ENCODE data around the gene CALCOCO1. TPM values are rescaled to one million over a fixed set of nuclear protein-coding genes. Genes with fewer than 3 reads are reported as not detected.

Gene CALCOCO1
- total RNA-seq, 1 donor from 2014 or later, result 131 TPM

DNA sequence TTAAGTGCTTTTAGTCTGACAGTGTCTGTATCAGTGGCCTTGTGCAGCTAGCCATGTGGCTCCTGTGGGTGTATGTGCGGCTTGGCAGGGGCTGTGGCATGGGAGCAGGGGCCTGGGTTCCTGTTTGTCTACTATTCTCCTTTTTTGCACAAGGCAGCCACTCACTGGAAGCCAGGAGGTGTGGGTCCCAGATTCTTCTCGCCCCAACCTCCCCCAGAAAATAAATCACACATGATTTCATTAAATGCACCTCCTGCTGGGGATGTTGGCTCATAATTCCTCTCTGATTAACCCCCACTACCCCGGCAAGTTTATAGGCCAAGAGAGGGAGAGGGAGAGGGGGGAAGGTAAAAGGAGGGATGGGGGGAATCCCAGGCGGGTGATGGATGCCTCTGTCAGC lies 17.6 kb downstream of the CALCOCO1 start:
- DNase-seq (ENCODE audit: extremely low spot score in 2 of 2), result no peak
- H3K27ac ChIP-seq, result no peak overlapping the region
- no peak for TF ChIP-seq POLR2AphosphoS5 (IDR thresholded peaks at IDR 0.05; ENCODE audit: insufficient read depth in 1 of 2, low read depth in 1 of 2)
- TF ChIP-seq, protein P1, sequence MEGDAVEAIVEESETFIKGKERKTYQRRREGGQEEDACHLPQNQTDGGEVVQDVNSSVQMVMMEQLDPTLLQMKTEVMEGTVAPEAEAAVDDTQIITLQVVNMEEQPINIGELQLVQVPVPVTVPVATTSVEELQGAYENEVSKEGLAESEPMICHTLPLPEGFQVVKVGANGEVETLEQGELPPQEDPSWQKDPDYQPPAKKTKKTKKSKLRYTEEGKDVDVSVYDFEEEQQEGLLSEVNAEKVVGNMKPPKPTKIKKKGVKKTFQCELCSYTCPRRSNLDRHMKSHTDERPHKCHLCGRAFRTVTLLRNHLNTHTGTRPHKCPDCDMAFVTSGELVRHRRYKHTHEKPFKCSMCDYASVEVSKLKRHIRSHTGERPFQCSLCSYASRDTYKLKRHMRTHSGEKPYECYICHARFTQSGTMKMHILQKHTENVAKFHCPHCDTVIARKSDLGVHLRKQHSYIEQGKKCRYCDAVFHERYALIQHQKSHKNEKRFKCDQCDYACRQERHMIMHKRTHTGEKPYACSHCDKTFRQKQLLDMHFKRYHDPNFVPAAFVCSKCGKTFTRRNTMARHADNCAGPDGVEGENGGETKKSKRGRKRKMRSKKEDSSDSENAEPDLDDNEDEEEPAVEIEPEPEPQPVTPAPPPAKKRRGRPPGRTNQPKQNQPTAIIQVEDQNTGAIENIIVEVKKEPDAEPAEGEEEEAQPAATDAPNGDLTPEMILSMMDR (IDR thresholded peaks at IDR 0.05), result no peak

DNA sequence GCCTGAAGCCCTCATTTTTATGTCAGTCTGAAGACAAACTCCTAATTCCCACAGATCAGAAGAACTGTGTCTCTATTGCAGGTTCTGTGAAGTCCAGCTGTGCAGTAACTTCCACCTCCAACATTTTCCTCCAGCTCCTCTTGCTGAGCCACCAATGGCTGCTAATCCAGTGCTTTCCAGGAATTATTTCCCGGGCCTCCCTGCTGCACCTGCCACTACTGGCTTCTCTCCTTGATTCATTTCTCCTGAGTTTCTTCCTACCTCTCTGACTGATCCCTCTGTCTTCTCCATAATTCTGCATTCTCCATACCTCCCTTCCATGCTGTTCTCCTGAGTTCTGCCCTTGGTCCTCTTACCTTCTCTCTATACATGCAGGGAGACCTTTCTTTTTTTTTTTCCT lies 21.2 kb downstream of the CALCOCO1 start:
- Histone ChIP-seq H3K9me3 (no peaks in the 10 kb centered on the region), H3K27ac (no peak overlapping the region), H3K4me1 (no peaks in the 10 kb centered on the region), H3K27me3 (no peaks in the 10 kb centered on the region), H3K4me3 (no peak overlapping the region), H3K36me3 (no peaks in the 10 kb centered on the region)
- DNase-seq (ENCODE audit: extremely low spot score in 2 of 2), result no peak
- intact Hi-C loops (cut with DNase I), result no loop called here
- no peak for TF ChIP-seq POLR2A (IDR thresholded peaks at IDR 0.05)
- TF ChIP-seq, protein P1 (IDR thresholded peaks at IDR 0.05), result no peak
- no peak for TF ChIP-seq POLR2AphosphoS5 (IDR thresholded peaks at IDR 0.05; ENCODE audit: insufficient read depth in 1 of 2, low read depth in 1 of 2)

More for the DNA sequence above, 17.6 kb downstream of the CALCOCO1 start:
- intact Hi-C loops (cut with DNase I), result no loop called here
- Histone ChIP-seq H3K4me1 (no peaks in the 10 kb centered on the region), H3K27me3 (no peaks in the 10 kb centered on the region), H3K9me3 (no peaks in the 10 kb centered on the region), H3K4me3 (no peak overlapping the region), H3K36me3 (peaks cover 0 to 26% of the 10 kb centered on the region in 2 donors)

DNA sequence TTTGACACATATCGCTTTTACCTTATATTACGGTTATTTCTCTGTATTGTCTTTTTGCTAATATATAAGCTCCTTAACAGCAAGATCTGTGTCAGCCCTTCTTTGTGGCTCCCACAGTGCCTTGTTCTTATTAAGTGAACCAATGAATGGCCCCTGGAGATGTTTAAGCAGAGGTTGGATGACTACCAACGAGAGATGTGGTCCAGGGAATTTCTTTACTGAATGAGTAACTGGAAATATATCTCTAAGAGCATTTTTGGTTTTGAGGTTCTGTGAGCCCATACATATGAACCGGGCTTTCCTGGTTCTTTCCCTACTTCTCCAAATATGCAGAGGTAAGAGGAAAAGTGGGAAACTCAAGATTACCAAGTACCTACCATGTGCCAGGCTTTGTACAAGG lies 23.5 kb downstream of the CALCOCO1 start:
- TF ChIP-seq POLR2A (IDR thresholded peaks at IDR 0.05), result no peak
- intact Hi-C loops (cut with DNase I), result loop anchor here (2.0 kb wide), 1 partner anchor 43 kb away; no protein-coding TSS in a partner anchor

DNA sequence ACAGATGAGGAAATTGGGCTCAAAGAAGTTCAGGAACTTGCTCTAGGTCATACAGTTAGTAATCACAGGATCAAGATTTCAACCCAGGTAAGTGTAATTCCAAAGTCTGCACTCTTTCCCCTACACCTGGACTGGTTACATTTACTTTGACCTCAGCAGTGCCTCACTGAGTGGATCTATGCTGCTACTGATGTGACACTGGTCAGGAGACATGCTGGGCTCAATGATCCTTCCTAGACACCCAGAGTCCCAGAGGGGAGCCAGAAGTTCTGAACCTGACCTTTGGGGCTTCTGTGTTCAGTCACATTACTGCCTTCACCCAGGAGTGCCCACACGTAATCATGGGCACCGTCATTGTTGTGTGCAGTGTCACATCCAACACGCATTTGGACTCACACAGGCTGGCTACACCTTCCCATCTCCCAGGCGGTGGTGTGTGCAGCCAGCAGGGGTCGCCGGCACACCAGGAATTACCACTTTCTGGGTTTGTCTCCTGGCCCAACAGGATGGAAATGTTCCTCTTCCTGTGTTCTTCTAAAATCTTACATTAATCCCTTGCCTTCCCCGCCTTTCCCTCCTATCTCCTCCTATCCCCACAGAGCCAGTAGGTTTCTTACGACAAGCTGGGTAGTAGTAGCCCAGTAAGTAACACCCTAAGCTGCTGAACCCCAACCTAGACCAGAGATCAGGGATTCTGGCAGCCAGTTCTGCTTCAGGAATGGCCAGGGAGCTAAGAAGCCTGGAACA lies 25.6 kb downstream of the CALCOCO1 start:
- Histone ChIP-seq H3K4me1 (peaks cover 9% of the 10 kb centered on the region), H3K36me3 (no peaks in the 10 kb centered on the region), H3K9me3 (no peaks in the 10 kb centered on the region), H3K27me3 (no peaks in the 10 kb centered on the region), H3K27ac (no peak overlapping the region), H3K4me3 (no peak overlapping the region)
- TF ChIP-seq POLR2A (IDR thresholded peaks at IDR 0.05), result no peak
- TF ChIP-seq, protein P1 (IDR thresholded peaks at IDR 0.05), result peak; percentile 66 to 86 (median 84)
- peak in 1 of 2 donors; percentile 26 for TF ChIP-seq POLR2AphosphoS5 (IDR thresholded peaks at IDR 0.05; ENCODE audit: insufficient read depth in 1 of 2, low read depth in 1 of 2)
- DNase-seq (ENCODE audit: extremely low spot score in 2 of 2), result no peak
- intact Hi-C loops (cut with DNase I), result loop anchor here (2.0 kb wide), 1 partner anchor 45 kb away; no protein-coding TSS in a partner anchor

More for the DNA sequence above, 23.5 kb downstream of the CALCOCO1 start:
- no peak for DNase-seq (ENCODE audit: extremely low spot score in 2 of 2)
- Histone ChIP-seq H3K27me3 (no peaks in the 10 kb centered on the region), H3K4me1 (no peaks in the 10 kb centered on the region), H3K4me3 (no peak overlapping the region), H3K27ac (no peak overlapping the region), H3K9me3 (no peaks in the 10 kb centered on the region), H3K36me3 (no peaks in the 10 kb centered on the region)

DNA sequence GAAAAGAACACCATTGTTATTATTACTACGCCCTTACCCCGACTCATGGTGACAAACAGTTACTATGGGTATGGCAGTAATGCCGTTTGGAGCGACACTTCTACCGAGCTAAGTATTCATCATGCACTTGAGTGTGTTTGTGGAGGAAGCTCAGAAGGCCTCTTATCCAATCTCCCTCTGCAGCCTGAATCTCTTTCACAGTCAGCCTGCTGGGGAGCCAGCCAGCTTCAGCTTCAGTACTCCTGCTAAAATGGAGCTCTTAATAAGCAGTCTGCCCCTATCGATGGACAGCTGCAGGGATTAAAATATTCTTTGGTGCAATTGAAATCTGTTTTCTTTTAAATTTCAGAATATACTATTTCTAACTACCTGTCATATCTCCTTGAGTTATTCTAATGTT lies 26.7 kb downstream of the CALCOCO1 start:
- intact Hi-C loops (cut with DNase I), result no loop called here
- H3K27ac ChIP-seq, result no peak overlapping the region
- H3K27me3 ChIP-seq, result peaks cover 3% of the 10 kb centered on the region
- H3K4me1 ChIP-seq, result peaks cover 20% of the 10 kb centered on the region
- TF ChIP-seq POLR2A (IDR thresholded peaks at IDR 0.05), result no peak
- TF ChIP-seq POLR2AphosphoS5 (IDR thresholded peaks at IDR 0.05; ENCODE audit: insufficient read depth in 1 of 2, low read depth in 1 of 2), result no peak
- TF ChIP-seq, protein P1 (IDR thresholded peaks at IDR 0.05), result no peak
- DNase-seq (ENCODE audit: extremely low spot score in 2 of 2), result no peak
- H3K4me3 ChIP-seq, result no peak overlapping the region
- H3K36me3 ChIP-seq, result no peaks in the 10 kb centered on the region
- no peaks in the 10 kb centered on the region for H3K9me3 ChIP-seq
